ENCODE data around the gene MATN4. TPM values are rescaled to one million over a fixed set of nuclear protein-coding genes. Genes with fewer than 3 reads are reported as not detected.

Gene MATN4
- total and polyA plus RNA-seq, 4 experiments from 2014 or later: not detected

DNA sequence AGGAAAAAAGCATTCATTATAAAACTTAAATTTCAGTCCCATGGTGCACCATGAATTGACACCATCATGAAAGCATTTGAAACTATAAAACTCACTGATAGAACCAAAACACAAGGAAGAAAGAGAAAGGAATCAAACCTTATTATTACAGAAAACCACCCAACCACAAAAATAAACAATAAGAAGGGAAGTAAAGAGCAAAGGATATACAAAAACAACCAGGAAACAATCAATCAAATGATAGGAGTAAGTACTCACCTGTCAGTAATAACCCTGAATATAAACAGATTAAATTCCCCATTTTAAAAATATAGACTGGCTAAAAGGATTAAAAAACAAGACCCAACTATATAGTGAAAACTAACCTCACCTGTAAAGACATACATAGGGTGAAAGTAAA, 59.5 kb downstream of the MATN4 start:
- intact Hi-C loops (cut with micrococcal nuclease): no loop called here
- H3K27ac Mint-ChIP-seq: no peak overlapping the region
- peaks cover 50 to 63% of the 10 kb centered on the region in 2 donors for H3K27me3 Mint-ChIP-seq
- Histone ChIP-seq H3K27ac (ENCODE audit: low read depth, low read length) (no peak overlapping the region), H3K27me3 (ENCODE audit: insufficient read depth, low read length) (peaks cover 10% of the 10 kb centered on the region), H3K36me3 (ENCODE audit: insufficient read depth, low read length) (no peaks in the 10 kb centered on the region), H3K4me3 (ENCODE audit: low read length in 2 of 2) (no peak overlapping the region), H3K4me1 (ENCODE audit: insufficient read depth, low read length) (no peaks in the 10 kb centered on the region), H3K9me3 (ENCODE audit: control insufficient read depth in 1 of 2, low read length in 2 of 2) (no peaks in the 10 kb centered on the region)
- no peaks in the 10 kb centered on the region for H3K9me3 Mint-ChIP-seq
- no peak for DNase-seq
- H3K4me1 Mint-ChIP-seq: no peaks in the 10 kb centered on the region
- no peaks in the 10 kb centered on the region for H3K36me3 Mint-ChIP-seq
- ChIA-PET POLR2A (ENCODE audit: partially characterized antibody) (no interaction called here), CTCF (ENCODE audit: partially characterized antibody) (no interaction called here)
- H3K4me3 Mint-ChIP-seq: no peak overlapping the region

DNA sequence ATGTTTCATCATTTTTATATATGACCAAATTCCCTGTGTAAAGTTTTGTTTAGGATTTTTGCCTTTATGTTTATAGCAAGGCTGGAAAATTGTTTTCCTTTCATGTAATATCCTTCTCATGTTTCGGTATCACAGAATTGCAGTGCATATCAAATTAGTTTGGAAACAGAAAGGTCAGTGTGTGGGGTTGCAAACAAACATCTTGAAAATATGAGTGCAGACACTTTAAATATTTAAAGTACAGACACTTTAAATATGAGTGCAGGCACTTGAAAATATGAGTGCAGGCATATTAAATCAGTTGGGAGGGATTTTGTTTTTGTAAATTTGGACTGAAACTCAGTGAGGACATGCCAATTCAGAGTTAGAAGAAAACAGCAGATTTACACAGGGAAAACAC, 60.2 kb downstream of the MATN4 start:
- intact Hi-C loops (cut with micrococcal nuclease): no loop called here
- ChIA-PET CTCF (ENCODE audit: partially characterized antibody) (no interaction called here), POLR2A (ENCODE audit: partially characterized antibody) (no interaction called here)
- DNase-seq: no peak
- Mint-ChIP-seq H3K27ac (no peak overlapping the region), H3K36me3 (no peaks in the 10 kb centered on the region), H3K4me3 (no peak overlapping the region), H3K9me3 (no peaks in the 10 kb centered on the region), H3K4me1 (no peaks in the 10 kb centered on the region), H3K27me3 (peaks cover 46 to 62% of the 10 kb centered on the region in 2 donors)
- H3K4me1 ChIP-seq (ENCODE audit: insufficient read depth, low read length): no peaks in the 10 kb centered on the region
- H3K27me3 ChIP-seq (ENCODE audit: insufficient read depth, low read length): peaks cover 10% of the 10 kb centered on the region
- H3K27ac ChIP-seq (ENCODE audit: low read depth, low read length): no peak overlapping the region
- H3K36me3 ChIP-seq (ENCODE audit: insufficient read depth, low read length): no peaks in the 10 kb centered on the region
- H3K9me3 ChIP-seq (ENCODE audit: control insufficient read depth in 1 of 2, low read length in 2 of 2): no peaks in the 10 kb centered on the region
- no peak overlapping the region for H3K4me3 ChIP-seq (ENCODE audit: low read length in 2 of 2)

DNA sequence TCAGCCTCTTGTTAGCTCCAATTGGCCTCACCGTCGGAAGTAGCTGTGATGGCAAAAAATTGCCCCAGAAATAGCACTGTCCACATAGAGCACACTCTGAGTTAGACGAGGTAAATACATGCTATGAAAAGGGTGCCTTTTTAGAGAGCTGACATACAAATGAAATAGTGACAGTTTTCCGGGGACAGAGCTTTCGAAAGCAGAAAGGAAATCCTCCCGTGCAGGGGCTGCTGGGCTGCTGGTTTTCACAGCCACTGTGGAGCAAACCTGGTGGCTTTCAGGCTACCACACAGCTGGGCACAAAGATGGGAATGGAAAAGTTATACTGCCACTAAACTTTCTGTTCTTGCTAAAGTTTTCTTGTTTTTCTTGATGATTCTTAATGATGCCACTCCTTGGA, 62.0 kb downstream of the MATN4 start:
- H3K4me3 Mint-ChIP-seq: no peak overlapping the region
- no peak overlapping the region for H3K27ac ChIP-seq (ENCODE audit: low read depth, low read length)
- no peaks in the 10 kb centered on the region for H3K9me3 Mint-ChIP-seq
- H3K4me1 Mint-ChIP-seq: no peaks in the 10 kb centered on the region
- H3K27ac Mint-ChIP-seq: no peak overlapping the region
- no peaks in the 10 kb centered on the region for H3K36me3 Mint-ChIP-seq
- peaks cover 3% of the 10 kb centered on the region for H3K27me3 ChIP-seq (ENCODE audit: insufficient read depth, low read length)
- CTCF ChIA-PET (ENCODE audit: partially characterized antibody): no interaction called here
- POLR2A ChIA-PET (ENCODE audit: partially characterized antibody): no interaction called here
- peaks cover 47 to 56% of the 10 kb centered on the region in 2 donors for H3K27me3 Mint-ChIP-seq
- intact Hi-C loops (cut with micrococcal nuclease): no loop called here
- DNase-seq: no peak
- no peaks in the 10 kb centered on the region for H3K36me3 ChIP-seq (ENCODE audit: insufficient read depth, low read length)
- H3K4me3 ChIP-seq (ENCODE audit: low read length in 2 of 2): no peak overlapping the region
- no peaks in the 10 kb centered on the region for H3K9me3 ChIP-seq (ENCODE audit: control insufficient read depth in 1 of 2, low read length in 2 of 2)
- no peaks in the 10 kb centered on the region for H3K4me1 ChIP-seq (ENCODE audit: insufficient read depth, low read length)

Other genes with a start within 250 kb of the MATN4 start
- under 1 TPM in 1 of 2 experiments, not detected in 1; 0.09 TPM for gene KCNS1, start 207.2 kb downstream of the MATN4 start, total RNA-seq
- gene KCNS1, start 207.2 kb downstream of the MATN4 start, polyA plus RNA-seq: under 1 TPM in 1 of 2 donors, not detected in 1; 0.16 TPM
- gene WFDC5, start 193.1 kb downstream of the MATN4 start, total RNA-seq: not detected
- gene WFDC5, start 193.1 kb downstream of the MATN4 start, polyA plus RNA-seq: not detected
- gene WFDC12, start 183.8 kb downstream of the MATN4 start, total RNA-seq: not detected
- gene WFDC12, start 183.8 kb downstream of the MATN4 start, polyA plus RNA-seq: not detected
- gene PI3, start 133.4 kb downstream of the MATN4 start, total RNA-seq: not detected
- gene PI3, start 133.4 kb downstream of the MATN4 start, polyA plus RNA-seq: not detected
- gene SEMG1, start 101.3 kb downstream of the MATN4 start, total RNA-seq: not detected
- not detected for gene SEMG1, start 101.3 kb downstream of the MATN4 start, polyA plus RNA-seq
- gene SEMG2, start 86.9 kb downstream of the MATN4 start, total RNA-seq: not detected
- not detected for gene SEMG2, start 86.9 kb downstream of the MATN4 start, polyA plus RNA-seq
- gene SLPI, start 53.7 kb downstream of the MATN4 start, total RNA-seq: not detected
- gene SLPI, start 53.7 kb downstream of the MATN4 start, polyA plus RNA-seq: not detected
- not detected for gene RBPJL, start 1.5 kb downstream of the MATN4 start, total RNA-seq
- not detected for gene RBPJL, start 1.5 kb downstream of the MATN4 start, polyA plus RNA-seq
- gene SDC4, start 40.1 kb upstream of the MATN4 start, total RNA-seq: 1 to 10 TPM; 3.8 to 3.9 TPM
- 1 to 10 TPM; 1.2 to 2.3 TPM for gene SDC4, start 40.1 kb upstream of the MATN4 start, polyA plus RNA-seq
- 10 to 100 TPM; 56.4 to 56.6 TPM for gene SYS1, start 54.9 kb upstream of the MATN4 start, total RNA-seq
- 10 to 100 TPM; 24.7 to 30.2 TPM for gene SYS1, start 54.9 kb upstream of the MATN4 start, polyA plus RNA-seq
- gene TP53TG5, start 70.0 kb upstream of the MATN4 start, total RNA-seq: under 1 TPM in 1 of 2 experiments, not detected in 1; 0.36 TPM
- gene TP53TG5, start 70.0 kb upstream of the MATN4 start, polyA plus RNA-seq: under 1 TPM; 0.11 to 0.24 TPM
- gene DBNDD2, start 100.0 kb upstream of the MATN4 start, total RNA-seq: 10 to 100 TPM; 17.8 to 18.4 TPM
- gene DBNDD2, start 100.0 kb upstream of the MATN4 start, polyA plus RNA-seq: 10 to 100 TPM; 12.9 to 15.4 TPM
- 10 to 100 TPM; 81.9 to 84.5 TPM for gene PIGT, start 107.8 kb upstream of the MATN4 start, total RNA-seq
- 10 to 100 TPM; 85.6 to 92.2 TPM for gene PIGT, start 107.8 kb upstream of the MATN4 start, polyA plus RNA-seq
- 1 to 10 TPM in 1 of 2 experiments, under 1 TPM in 1; 0.73 to 1.6 TPM for gene WFDC2, start 161.5 kb upstream of the MATN4 start, total RNA-seq
- not detected for gene WFDC2, start 161.5 kb upstream of the MATN4 start, polyA plus RNA-seq
- gene SPINT3, start 207.3 kb upstream of the MATN4 start, total RNA-seq: not detected
- gene SPINT3, start 207.3 kb upstream of the MATN4 start, polyA plus RNA-seq: not detected
- not detected for gene WFDC6, start 231.2 kb upstream of the MATN4 start, total RNA-seq
- not detected for gene WFDC6, start 231.2 kb upstream of the MATN4 start, polyA plus RNA-seq
- gene EPPIN, start 239.1 kb upstream of the MATN4 start, total RNA-seq: not detected
- not detected for gene EPPIN, start 239.1 kb upstream of the MATN4 start, polyA plus RNA-seq